GM18499 (cell line): ENCODE data around the gene CPHXL.

ENCODE experiments used
- ATAC-seq: cut with Tn5 transposase; IDR thresholded peaks from one replicate; pipeline ENCODE4 v1.9.1; 2021; ENCODE audit warnings: moderate number of reproducible peaks; ENCODE audit not compliant: insufficient read depth, unreplicated experiment

The CPHXL gene

DNA sequence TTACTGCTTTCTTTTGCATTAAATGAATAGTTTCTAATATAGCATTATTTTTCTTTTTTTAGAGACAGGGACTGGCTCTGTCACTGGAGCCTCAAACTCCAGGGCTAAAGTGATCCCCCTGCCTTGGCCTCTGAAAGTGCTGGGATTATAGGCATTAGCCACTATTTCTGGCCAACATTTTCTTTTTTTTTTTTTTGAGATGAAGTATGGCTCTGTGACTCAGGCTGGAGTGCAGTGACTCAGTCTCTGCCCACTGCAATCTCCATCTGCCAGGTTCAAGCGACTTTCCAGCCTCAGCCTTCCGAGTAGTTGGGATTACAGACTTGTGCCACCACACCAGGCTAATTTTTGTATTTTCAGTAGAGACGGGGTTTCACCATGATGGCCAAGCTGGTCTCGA is 23.0 kb downstream of the CPHXL start:
- no peak for ATAC-seq

DNA sequence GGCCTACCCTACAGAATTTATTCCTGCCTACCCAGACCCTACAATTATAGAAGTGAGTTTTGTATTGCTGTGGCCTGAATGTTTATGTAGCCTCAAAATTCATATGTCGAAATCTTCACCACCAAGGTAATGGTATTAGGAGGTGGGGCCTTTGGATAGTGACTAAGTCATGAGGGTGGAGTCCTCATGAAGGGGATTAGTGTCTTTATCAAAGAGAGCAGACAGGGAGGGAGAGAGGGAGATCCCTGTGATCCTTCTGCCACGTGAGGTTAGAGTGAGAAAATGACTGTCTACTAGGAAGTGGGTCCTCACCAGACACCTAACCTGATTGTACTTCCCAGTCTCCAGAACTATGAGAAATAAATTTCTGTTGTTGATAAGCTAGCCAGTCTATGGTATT is 24.0 kb downstream of the CPHXL start:
- no peak for ATAC-seq

DNA sequence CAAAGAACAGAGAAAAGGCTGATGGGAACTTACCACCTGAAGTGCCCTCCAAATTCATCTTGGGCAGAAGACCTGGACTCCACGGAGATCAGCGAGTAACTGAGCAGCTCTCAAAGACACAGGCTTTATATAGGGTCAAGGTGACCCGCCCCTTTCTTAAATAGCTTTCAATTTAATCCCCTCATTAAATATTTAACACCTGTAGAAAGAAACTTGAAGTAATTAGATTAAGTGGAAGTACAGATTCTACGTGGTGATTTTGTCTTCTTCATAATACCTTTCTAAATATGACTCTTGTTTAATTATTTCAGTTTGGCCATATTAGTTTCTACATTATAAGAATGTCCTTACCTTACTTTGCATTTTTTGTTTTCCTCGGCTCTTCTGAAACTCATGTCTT is 24.9 kb downstream of the CPHXL start, which contains the start of gene DUXB:
Gene DUXB (minus strand): TSS at position 101 of the 400 bp plus-strand sequence. CDS start 43 bp downstream, at position 58.
- no peak for ATAC-seq

DNA sequence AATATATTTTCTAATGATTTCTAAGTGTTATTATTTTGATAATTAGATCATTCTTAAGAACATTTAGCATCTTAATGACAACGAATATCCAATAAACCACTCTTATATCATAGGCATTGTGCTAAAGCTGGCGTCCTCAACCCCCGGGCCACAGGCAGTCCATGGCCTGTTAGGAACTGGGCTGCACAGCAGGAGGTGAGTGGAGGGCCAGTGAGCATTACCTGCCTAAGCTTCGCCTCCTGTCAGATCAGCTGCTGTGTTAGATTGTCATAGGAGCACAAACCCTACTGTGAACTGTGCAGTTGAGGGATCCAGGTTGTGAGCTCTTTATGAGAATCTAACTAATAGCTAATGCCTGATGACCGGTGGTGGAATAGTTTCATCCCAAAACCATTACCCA is 28.7 kb downstream of the CPHXL start:
- ATAC-seq = no peak

DNA sequence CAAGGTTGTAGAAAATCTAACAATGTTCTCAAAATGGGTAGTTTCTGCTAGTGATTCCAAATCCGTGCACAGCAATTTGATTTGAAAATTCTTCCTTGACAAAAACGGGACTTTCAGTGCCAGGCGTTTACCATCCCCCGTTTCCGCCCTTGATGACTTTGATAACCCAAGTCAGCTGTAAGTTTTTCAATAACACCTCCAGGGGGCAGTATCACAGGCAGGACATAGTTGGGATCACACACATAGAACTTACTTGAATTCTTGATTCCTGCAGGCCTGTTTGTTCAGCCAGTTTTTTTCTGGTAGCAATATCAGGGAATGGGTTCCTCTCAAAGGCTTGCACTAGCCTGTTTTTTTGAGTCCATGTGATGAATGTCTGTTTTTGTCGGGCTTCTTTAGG is 30.6 kb downstream of the CPHXL start:
- ATAC-seq = no peak

DNA sequence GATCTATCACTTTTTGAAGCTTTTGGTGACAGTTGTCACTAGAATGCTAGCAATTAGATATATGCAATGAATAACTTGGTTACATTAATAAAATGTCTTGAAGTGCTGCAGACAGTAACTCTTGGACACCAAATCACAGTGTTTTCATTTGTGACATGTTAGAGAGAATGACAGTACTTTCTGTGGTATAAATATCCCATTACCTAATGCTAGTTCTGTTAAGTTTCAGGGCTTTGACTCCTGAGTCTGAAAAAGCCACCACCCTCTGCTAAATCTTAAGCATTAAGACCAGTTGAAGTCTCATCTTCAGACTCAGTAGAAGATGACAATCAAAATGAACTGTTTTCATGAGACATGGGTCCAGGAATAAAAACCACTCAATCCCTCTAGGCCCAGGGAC is 38.9 kb downstream of the CPHXL start:
- no peak for ATAC-seq

DNA sequence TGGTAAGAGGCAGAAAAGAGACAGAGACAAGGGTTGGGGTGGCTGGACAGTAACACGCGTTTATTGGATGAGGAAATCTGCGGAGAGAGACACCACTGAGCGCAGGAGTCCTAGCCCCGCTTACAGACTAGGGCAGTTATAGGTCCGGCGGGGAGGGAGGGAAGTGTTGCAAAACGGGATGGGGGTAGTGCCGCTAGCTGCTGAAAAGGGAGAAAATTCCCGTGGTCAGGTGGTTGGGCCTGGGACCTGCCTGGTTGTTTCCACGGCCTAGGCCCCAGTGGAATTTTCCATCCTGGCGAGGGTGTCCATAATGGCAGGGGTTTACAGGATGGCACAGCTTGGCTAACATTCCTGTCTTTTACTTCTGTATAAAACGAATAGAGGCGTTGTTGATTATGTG is 44.0 kb downstream of the CPHXL start:
- no peak for ATAC-seq

DNA sequence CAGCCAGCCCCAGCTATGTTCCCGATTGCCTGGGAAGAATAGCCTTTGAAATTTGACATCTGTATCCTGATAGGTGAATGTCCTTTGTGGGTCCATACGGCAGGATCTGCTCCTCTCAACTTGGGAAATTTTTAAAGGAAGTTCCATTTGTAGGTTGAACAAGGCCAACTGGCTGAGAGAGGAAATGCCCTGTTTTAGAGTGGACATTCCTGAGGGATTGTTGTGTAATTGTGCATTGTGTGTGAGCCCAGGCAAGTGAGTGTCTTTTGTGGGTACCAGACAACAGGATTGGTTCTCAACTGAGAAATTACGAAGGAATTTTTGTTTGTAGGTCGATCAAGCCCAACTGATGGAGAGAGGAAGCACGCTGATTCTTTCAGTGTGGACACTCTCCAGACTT is 46.9 kb downstream of the CPHXL start:
- ATAC-seq = no peak

DNA sequence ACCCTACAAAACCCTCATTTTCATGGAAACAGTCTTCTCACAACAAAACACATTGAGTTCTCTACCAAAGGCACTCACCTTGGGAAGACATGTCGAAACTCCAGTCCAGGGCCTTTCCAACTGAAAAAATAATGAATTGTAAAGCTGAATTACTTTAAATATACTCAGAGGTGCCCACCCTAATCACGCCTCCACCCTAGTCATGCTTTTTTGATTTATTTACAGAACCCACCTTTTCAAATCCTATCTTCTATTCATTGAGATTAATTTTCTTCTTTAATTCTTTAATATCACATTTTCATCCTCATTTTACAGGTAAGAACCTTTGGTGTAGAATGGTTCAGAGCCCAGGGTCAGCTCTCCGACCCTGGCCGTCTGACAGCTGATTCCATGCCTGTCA is 49.4 kb downstream of the CPHXL start, which contains the start of gene CPHXL2:
Gene CPHXL2 (minus strand): TSS at position 101 of the 400 bp plus-strand sequence. CDS start 10 bp downstream, at position 91.
- no peak for ATAC-seq

DNA sequence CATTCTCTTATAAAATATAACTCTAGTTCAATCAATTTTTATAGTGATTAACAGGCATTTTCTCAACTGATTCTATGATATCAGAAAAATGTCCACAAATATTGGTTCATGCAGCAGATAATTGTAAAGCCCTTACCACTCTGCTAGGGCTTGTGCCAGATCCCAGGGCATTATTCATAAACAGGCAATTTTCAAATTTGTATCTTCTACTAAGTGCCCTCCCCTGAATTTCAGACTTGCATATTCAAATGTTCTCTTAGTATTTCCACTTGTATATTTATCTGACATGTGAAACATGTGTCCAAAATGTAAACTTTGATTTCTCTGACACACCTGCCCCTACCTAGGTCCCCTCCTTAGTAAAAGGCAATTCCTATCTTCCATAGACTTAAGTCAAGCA is 58.8 kb downstream of the CPHXL start:
- ATAC-seq = no peak
